DMS153 treated with DMSO at 0.1 percent for 48 hours (cell line): ENCODE measurements around the gene EHBP1L1.

Source experiments
- DNase-seq: peaks from one replicate; lab custom pipeline; 2025; ENCODE audit not compliant: unreplicated experiment; lab: John Stamatoyannopoulos, UW

The EHBP1L1 gene

DNA sequence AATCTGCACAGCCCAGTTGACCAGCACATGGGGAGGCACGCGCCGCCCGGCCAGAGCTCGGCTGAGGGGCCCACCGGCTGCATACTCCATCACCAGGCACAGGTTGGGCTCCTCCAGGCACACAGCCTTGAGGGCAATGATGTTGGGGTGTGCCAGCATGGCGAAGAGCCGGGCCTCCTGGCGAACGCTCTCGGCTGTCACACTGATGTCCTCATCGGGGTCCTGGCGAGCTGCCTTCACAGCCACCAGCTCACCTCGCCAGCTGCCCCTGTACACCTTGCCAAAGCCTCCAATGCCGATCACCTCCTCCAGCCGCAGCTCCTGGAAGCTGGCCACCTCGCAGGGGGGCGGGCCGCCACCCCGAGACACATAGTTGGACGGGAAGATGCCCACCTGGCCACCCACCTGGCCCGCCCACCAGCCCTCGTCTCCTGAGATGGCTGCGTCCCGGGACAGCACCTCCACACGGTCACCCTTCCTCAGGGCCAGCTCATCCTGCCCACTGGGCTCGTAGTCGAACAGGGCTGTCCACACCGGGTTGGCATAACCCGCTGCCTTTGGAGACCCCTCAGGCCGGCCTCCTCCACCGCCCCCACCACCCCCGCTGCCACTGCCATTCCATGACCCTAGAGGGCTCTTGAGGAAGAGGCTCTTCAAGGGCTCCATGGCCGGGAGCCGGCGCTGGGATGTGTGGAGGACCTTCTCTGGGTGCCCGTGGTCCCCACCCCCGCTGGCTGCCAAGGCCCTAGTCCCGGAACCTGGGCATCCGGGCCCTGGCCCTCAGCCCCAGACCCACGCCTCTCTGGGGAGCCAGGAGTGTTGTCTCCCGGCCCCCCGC, 37.5 kb downstream of the EHBP1L1 start:
- no peak for DNase-seq

DNA sequence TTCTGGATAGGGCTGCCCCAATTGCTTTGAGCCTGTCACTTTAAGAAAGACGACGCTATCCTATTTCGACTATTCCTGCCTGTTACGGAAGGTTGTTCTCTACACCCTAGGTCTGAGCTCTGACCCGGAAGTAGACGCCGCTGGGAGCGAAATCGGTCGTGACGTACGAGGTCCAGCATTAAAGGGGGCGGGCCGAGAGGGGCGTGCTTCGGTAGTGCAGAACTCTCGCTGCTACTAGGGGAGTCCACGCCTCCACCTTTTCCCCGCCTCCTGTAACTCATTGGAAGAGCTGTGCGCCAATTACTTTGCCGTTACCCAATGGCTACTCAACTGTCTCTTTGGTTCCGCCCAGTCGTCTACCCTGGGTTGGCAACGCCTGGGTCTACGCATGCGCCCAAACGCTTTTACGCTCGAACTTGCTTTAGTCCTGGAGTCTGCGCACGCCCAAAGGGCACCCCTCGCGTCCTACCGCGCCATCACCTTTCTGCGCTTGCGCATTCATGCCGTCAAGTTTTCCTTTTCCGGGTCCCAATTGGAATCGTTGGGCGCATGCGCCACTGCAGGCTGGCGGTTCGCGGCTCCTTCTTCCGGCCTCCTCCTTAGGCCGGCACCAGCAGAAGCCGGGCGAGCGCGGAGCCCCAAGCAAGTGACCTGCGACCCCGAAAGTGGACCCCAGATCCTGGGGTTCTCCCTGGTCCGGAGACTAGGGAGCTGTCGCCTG, 39.5 kb downstream of the EHBP1L1 start, which contains the start of gene PCNX3:
Gene PCNX3, plus strand, starts transcription at position 548 of the 721 bp plus-strand sequence. CDS start 536 bp downstream, outside the sequence.
- DNase-seq: peak; percentile 100

GRCh38 chr11:65615950-65616574, 40.2 kb downstream of the EHBP1L1 start:
- no peak for DNase-seq

- no peak for DNase-seq
Observed at GRCh38 chr11:65616575-65617001, 40.7 kb downstream of the EHBP1L1 start.

DNA sequence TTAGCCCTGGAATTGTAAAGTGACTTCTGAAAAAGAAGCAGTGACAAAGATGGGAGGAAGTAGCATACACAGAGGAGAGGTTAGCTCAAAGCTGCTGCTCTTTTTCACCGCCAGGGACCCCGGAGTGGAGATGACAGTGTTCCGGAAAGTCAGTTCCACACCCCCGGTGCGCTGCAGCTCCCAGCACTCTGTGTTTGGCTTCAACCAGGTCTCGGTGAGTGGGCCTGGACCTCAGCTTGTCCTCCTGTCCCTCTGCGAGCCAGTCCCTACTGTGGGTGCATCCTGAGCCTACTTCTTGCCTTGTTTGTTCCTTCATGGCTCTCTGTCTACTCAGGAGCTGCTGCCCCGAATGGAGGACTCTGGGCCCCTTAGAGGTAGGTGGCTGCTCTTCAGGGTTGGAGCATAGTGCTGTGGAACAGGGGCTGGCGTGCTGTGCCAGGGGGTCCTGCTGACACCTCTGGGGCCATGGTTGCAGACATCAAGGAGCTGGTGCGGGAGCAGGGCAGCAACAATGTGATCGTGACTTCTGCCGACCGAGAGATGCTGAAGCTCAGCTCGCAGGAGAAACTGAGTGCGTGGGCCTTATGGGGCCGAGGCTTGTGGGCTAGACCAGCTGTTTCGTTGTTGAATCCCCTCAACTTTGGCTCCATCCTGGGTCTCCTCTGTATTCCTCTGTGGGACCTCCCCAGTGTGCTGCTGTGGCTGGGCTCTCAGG, 41.4 kb downstream of the EHBP1L1 start:
- no peak for DNase-seq

DNA sequence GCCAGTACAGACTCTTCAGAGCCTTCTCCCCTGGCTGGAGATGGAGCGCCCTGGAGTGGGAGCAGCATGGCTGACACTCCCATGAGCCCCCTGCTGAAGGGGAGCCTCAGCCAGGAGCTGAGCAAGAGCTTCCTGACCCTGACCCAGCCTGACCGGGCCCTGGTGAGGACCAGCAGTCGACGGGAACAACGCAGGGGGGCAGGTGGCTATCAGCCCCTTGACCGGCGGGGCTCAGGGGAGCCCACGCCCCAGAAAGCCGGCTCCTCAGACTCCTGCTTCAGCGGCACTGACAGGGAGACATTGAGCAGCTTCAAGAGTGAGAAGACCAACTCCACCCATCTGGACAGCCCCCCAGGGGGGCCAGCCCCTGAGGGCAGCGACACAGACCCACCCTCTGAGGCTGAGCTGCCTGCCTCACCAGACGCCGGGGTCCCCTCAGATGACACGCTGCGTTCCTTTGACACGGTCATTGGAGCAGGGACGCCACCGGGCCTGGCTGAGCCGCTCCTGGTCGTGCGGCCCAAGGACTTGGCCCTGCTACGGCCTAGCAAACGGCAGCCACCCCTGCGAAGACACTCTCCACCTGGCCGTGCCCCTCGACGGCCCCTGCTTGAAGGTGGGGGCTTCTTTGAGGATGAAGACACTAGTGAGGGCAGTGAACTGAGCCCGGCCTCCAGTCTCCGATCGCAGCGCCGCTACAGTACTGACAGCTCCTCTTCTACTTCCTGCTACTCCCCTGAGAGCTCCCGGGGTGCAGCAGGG, 42.3 kb downstream of the EHBP1L1 start:
- DNase-seq: no peak

GRCh38 chr11:65618763-65619162, 42.9 kb downstream of the EHBP1L1 start:
- DNase-seq: no peak

GRCh38 chr11:65619281-65619928, 43.6 kb downstream of the EHBP1L1 start:
- no peak for DNase-seq

GRCh38 chr11:65620666-65621065, 44.8 kb downstream of the EHBP1L1 start:
- no peak for DNase-seq

GRCh38 chr11:65621460-65621859, 45.6 kb downstream of the EHBP1L1 start:
- DNase-seq: no peak

DNA sequence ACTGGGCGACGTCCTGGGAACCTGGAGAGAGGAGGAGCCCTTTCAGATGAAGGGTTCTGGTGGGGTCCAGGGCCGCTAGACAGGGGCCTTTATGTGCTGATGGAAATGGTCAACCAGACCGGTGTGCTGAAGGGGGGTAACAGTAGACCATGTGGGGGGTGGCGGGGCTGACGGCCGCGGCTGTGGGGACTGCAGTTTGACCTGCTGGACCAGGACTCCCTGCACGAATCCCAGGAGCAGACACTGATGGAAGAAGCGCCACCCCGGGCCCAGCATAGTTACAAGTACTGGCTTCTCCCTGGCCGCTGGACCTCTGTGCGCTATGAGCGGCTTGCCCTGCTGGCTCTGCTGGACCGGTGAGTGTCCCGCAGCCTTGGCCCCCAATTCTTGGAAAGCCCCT, 46.2 kb downstream of the EHBP1L1 start:
- no peak for DNase-seq

DNA sequence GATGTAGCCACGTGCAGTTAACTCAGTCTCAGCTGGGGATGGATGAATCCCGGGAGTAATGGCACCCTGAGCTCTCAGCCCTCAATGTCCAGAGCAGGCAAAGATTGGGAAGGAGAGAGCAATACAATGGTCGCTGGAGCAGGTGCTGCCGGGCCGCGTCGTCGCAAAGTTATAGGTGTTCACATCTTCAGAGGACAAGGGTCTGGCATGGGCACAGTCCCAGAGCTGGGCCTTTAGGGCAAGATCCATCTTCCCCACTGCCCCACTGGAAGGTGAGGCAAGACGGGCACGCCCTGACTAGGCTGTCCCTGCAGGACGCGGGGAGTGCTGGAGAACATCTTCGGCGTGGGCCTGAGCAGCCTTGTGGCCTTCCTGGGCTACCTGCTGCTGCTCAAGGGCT, 47.3 kb downstream of the EHBP1L1 start:
- DNase-seq: no peak

DNA sequence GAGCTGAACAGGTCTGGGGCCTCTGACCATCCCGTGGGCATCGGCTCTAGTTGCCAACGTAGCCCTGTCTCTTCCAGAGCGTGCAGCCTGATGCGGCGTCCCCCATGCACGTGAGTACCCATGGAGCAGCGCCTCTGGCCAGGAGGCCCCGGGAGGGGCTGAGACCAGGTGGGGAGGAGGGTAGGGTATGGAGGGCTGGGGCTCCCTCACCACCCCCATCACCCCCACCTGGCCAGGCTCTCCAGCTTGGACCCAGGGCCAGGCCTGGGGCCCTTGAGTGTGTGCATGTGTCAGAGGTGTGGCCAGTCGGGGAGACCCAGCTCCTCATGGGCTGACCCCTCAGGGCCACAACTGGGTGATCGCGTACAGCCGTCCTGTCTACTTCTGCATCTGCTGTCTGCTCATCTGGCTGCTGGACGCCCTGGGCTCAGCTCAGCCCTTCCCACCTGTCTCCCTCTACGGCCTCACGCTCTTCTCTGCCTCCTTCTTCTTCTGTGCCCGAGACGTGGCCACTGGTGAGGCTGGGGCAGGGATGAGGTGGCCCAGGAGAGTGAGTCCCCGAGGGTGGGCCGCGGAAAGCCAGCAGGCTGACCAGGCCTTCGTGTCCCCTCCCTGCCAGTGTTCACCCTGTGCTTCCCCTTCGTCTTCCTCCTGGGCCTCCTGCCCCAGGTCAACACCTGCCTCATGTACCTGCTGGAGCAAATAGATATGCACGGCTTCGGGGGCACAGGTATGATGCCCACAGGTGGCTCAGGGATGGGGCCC, 48.2 kb downstream of the EHBP1L1 start:
- DNase-seq: no peak

- DNase-seq: no peak
Observed at GRCh38 chr11:65624931-65625627, 49.2 kb downstream of the EHBP1L1 start.

- DNase-seq: no peak
Observed at GRCh38 chr11:65625628-65626342, 49.9 kb downstream of the EHBP1L1 start.

GRCh38 chr11:65627202-65627601, 51.3 kb downstream of the EHBP1L1 start:
- no peak for DNase-seq

DNA sequence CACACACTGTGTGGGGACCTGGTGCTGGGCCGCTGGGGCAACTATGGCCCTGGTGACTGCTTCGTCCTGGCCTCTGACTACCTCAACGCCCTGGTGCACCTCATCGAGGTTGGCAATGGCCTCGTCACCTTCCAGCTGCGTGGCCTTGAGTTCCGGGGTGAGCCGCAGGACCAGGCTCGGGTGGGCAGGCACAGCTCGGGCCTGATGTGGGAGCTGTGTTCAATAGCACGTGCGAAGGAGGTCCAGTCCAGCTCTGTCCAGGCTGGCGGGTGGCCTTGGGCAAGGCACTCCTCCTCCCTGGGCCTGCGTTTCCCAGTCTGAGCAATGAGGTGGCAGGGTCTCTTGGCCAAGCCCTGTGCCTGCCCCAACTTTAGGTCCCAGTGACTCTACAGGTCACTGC, 53.7 kb downstream of the EHBP1L1 start:
- no peak for DNase-seq

- no peak for DNase-seq
Observed at GRCh38 chr11:65630215-65630614, 54.4 kb downstream of the EHBP1L1 start.
